Muscle layer of colon (tissue), 2 donors: ENCODE data around the gene NRROS.
A peak's percentile ranks its signal among the peaks of the same experiment; 100 is the strongest.
"Not testable (repeated sequence)": the region's sequence is repeated elsewhere in the genome, so short reads cannot be mapped to it uniquely, and the experiment has no call there.

Experiments
- H3K27ac ChIP-seq: one replicate; pipeline ENCODE4 v1.7.0; 2013; ENCODE audit warnings: low read depth, mild to moderate bottlenecking, low read length, moderate library complexity
- H3K27me3 ChIP-seq, 2 donors: one replicate each; pipeline ENCODE4 v1.7.0; 2013; ENCODE audit warnings: low read length in 2 of 2, mild to moderate bottlenecking in 2 of 2; ENCODE audit not compliant: insufficient read depth in 2 of 2, control insufficient read depth in 1 of 2
- H3K36me3 ChIP-seq: one replicate; pipeline ENCODE4 v1.7.0; 2013; ENCODE audit warnings: mild to moderate bottlenecking, low read length; ENCODE audit not compliant: insufficient read depth
- H3K4me1 ChIP-seq: one replicate; pipeline ENCODE4 v1.7.0; 2013; ENCODE audit warnings: mild to moderate bottlenecking, low read length; ENCODE audit not compliant: insufficient read depth
- H3K4me3 ChIP-seq, 2 donors: one replicate each; pipeline ENCODE4 v1.7.0; 2013; ENCODE audit warnings: low read length in 2 of 2, low read depth in 1 of 2, mild to moderate bottlenecking in 1 of 2, moderate library complexity in 1 of 2
- H3K9ac ChIP-seq: one replicate; pipeline ENCODE4 v1.7.0; 2013; ENCODE audit warnings: low read length
- H3K9me3 ChIP-seq: one replicate; pipeline ENCODE4 v1.7.0; 2013; ENCODE audit warnings: mild to moderate bottlenecking, low read length
- donor health status: abdominal sarcoma.
- donor health status: Adenocarcinoma of cecum.

The NRROS gene

GRCh38 chr3:196625331-196625730, 14.2 kb upstream of the NRROS start:
- Histone ChIP-seq H3K27me3 (no peaks in the 10 kb centered on the region), H3K27ac (no peak overlapping the region), H3K9ac (no peak overlapping the region), H3K36me3 (no peaks in the 10 kb centered on the region), H3K4me1 (peaks cover 3% of the 10 kb centered on the region), H3K4me3 (no peak overlapping the region), H3K9me3 (no peaks in the 10 kb centered on the region)

GRCh38 chr3:196627918-196628231, 11.6 kb upstream of the NRROS start:
- H3K4me3 ChIP-seq = no peak overlapping the region
- H3K9me3 ChIP-seq = no peaks in the 10 kb centered on the region
- no peak overlapping the region for H3K9ac ChIP-seq
- H3K27me3 ChIP-seq = no peaks in the 10 kb centered on the region
- no peak overlapping the region for H3K27ac ChIP-seq
- H3K4me1 ChIP-seq = peaks cover 9% of the 10 kb centered on the region
- no peaks in the 10 kb centered on the region for H3K36me3 ChIP-seq

GRCh38 chr3:196629228-196629627, 10.3 kb upstream of the NRROS start:
- Histone ChIP-seq H3K9ac (no peak overlapping the region), H3K36me3 (no peaks in the 10 kb centered on the region), H3K4me3 (no peak overlapping the region), H3K27me3 (no peaks in the 10 kb centered on the region), H3K4me1 (peaks cover 9% of the 10 kb centered on the region), H3K9me3 (no peaks in the 10 kb centered on the region), H3K27ac (no peak overlapping the region)

- Histone ChIP-seq H3K9ac (peak overlapping the region; percentile 21), H3K27me3 (no peaks in the 10 kb centered on the region), H3K4me1 (peaks cover 9% of the 10 kb centered on the region), H3K9me3 (no peaks in the 10 kb centered on the region), H3K36me3 (no peaks in the 10 kb centered on the region), H3K27ac (peak overlapping the region; percentile 93), H3K4me3 (peak overlapping the region; percentile 50 to 54)
Observed at GRCh38 chr3:196631682-196632045, 7.8 kb upstream of the NRROS start.

GRCh38 chr3:196632046-196632751, 7.3 kb upstream of the NRROS start:
- no peaks in the 10 kb centered on the region for H3K9me3 ChIP-seq
- H3K36me3 ChIP-seq = no peaks in the 10 kb centered on the region
- peak overlapping the region; percentile 21 for H3K9ac ChIP-seq
- H3K4me3 ChIP-seq = peak overlapping the region; percentile 50 to 54
- no peaks in the 10 kb centered on the region for H3K27me3 ChIP-seq
- peak overlapping the region; percentile 93 for H3K27ac ChIP-seq
- H3K4me1 ChIP-seq = peaks cover 9% of the 10 kb centered on the region

- no peaks in the 10 kb centered on the region for H3K9me3 ChIP-seq
- no peak overlapping the region for H3K4me3 ChIP-seq
- no peaks in the 10 kb centered on the region for H3K36me3 ChIP-seq
- H3K27me3 ChIP-seq = no peaks in the 10 kb centered on the region
- H3K27ac ChIP-seq = peak overlapping the region; percentile 93
- H3K4me1 ChIP-seq = peaks cover 9% of the 10 kb centered on the region
- H3K9ac ChIP-seq = no peak overlapping the region
Observed at GRCh38 chr3:196633555-196634151, 5.8 kb upstream of the NRROS start.

- Histone ChIP-seq H3K27ac (no peak overlapping the region), H3K9ac (no peak overlapping the region), H3K4me1 (peaks cover 13% of the 10 kb centered on the region), H3K9me3 (no peaks in the 10 kb centered on the region), H3K4me3 (no peak overlapping the region), H3K27me3 (no peaks in the 10 kb centered on the region), H3K36me3 (no peaks in the 10 kb centered on the region)
Observed at GRCh38 chr3:196634224-196634623, 5.3 kb upstream of the NRROS start.

GRCh38 chr3:196634829-196635228, 4.7 kb upstream of the NRROS start:
- H3K27me3 ChIP-seq = no peaks in the 10 kb centered on the region
- H3K9me3 ChIP-seq = no peaks in the 10 kb centered on the region
- no peak overlapping the region for H3K9ac ChIP-seq
- H3K27ac ChIP-seq = no peak overlapping the region
- H3K4me3 ChIP-seq = no peak overlapping the region
- peaks cover 13% of the 10 kb centered on the region for H3K4me1 ChIP-seq
- no peaks in the 10 kb centered on the region for H3K36me3 ChIP-seq

- H3K27me3 ChIP-seq = no peaks in the 10 kb centered on the region
- no peaks in the 10 kb centered on the region for H3K9me3 ChIP-seq
- H3K9ac ChIP-seq = no peak overlapping the region
- H3K36me3 ChIP-seq = no peaks in the 10 kb centered on the region
- no peak overlapping the region for H3K27ac ChIP-seq
- H3K4me1 ChIP-seq = peaks cover 13% of the 10 kb centered on the region
- H3K4me3 ChIP-seq = no peak overlapping the region
Observed at GRCh38 chr3:196636369-196637349, 2.8 kb upstream of the NRROS start.

GRCh38 chr3:196637941-196638340, 1.6 kb upstream of the NRROS start:
- not testable (repeated sequence) for H3K36me3 ChIP-seq, H3K9me3 ChIP-seq, H3K9ac ChIP-seq, H3K27me3 ChIP-seq, H3K4me3 ChIP-seq, H3K27ac ChIP-seq, H3K4me1 ChIP-seq

GRCh38 chr3:196638861-196639482, 522 bp upstream of the NRROS start:
- Histone ChIP-seq H3K36me3 (peaks cover 5% of the 10 kb centered on the region), H3K9me3 (no peaks in the 10 kb centered on the region), H3K4me3 (peak overlapping the region; percentile 47 to 59), H3K4me1 (peaks cover 9% of the 10 kb centered on the region), H3K27ac (peak overlapping the region; percentile 12), H3K27me3 (no peaks in the 10 kb centered on the region), H3K9ac (peak overlapping the region; percentile 5)
